ENCODE results near the gene ATAT1. TPM values are rescaled to one million over a fixed set of nuclear protein-coding genes. Genes with fewer than 3 reads are reported as not detected.
"Not testable (repeated sequence)": the region's sequence is repeated elsewhere in the genome, so short reads cannot be mapped to it uniquely, and the experiment has no call there.

ATAT1 gene
- total RNA-seq, 1 experiment from 2014 or later: 15.8 TPM

- no peaks in the 10 kb centered on the region for H3K4me1 ChIP-seq (ENCODE audit: control insufficient read depth, insufficient read depth, low read length)
- DNase-seq (ENCODE audit: low read depth, low spot score) (no peak), ATAC-seq (no peak)
- peaks cover 3% of the 10 kb centered on the region; the same call in 1 of the 2 replicates for H3K36me3 ChIP-seq (ENCODE audit: control insufficient read depth, insufficient read depth, low read length)
- intact Hi-C loops (cut with micrococcal nuclease; ENCODE audit: unreplicated experiment): no loop called here
- no peak overlapping the region for H3K4me3 ChIP-seq (ENCODE audit: low read depth in 2 of 2, low read length in 2 of 2)
- no peaks in the 10 kb centered on the region for H3K9me3 ChIP-seq (ENCODE audit: control insufficient read depth, insufficient read depth, low read depth, low read length)
- ChIA-PET POLR2A (interaction anchor here (0.6 kb wide), 1 partner anchor 63 kb away, joined by 7 read pairs; no protein-coding TSS in a partner anchor), CTCF (no interaction called here)
- no peaks in the 10 kb centered on the region for H3K27me3 ChIP-seq (ENCODE audit: control insufficient read depth, insufficient read depth, low read length)
- no TSS peak for BruUV-seq (replicated peaks)
- no peak overlapping the region for H3K27ac ChIP-seq (ENCODE audit: low read length)
- in situ Hi-C loops (cut with HindIII; ENCODE audit: low pct_unique_long_range_greater_than_20kb, low sequenced_read_pairs): no loop called here
- TF ChIP-seq TCF7L2 (IDR thresholded peaks at IDR 0.05; ENCODE audit: low read depth, low read length): no peak
- no peak for TF ChIP-seq REST (IDR thresholded peaks at IDR 0.05; ENCODE audit: insufficient read depth in 1 of 2, low read depth in 2 of 2, low read length in 1 of 2)
- TF ChIP-seq SIN3A (IDR thresholded peaks at IDR 0.05; ENCODE audit: borderline replicate concordance, insufficient read depth, low read depth, low read length): no peak
- TF ChIP-seq POLR2AphosphoS5 (IDR thresholded peaks at IDR 0.05; ENCODE audit: low read depth, low read length): no peak
- no peak for TF ChIP-seq CTCF (IDR thresholded peaks at IDR 0.05)
Observed at GRCh38 chr6:30656513-30656912, 29.8 kb downstream of the ATAT1 start.

- no peaks in the 10 kb centered on the region for H3K9me3 ChIP-seq (ENCODE audit: control insufficient read depth, insufficient read depth, low read depth, low read length)
- H3K36me3 ChIP-seq (ENCODE audit: control insufficient read depth, insufficient read depth, low read length): peaks cover 1% of the 10 kb centered on the region; the same call in 1 of the 2 replicates
- H3K27me3 ChIP-seq (ENCODE audit: control insufficient read depth, insufficient read depth, low read length): no peaks in the 10 kb centered on the region
- no peaks in the 10 kb centered on the region for H3K4me1 ChIP-seq (ENCODE audit: control insufficient read depth, insufficient read depth, low read length)
- no peak overlapping the region for H3K4me3 ChIP-seq (ENCODE audit: low read depth in 2 of 2, low read length in 2 of 2)
- ChIA-PET CTCF (no interaction called here), POLR2A (no interaction called here)
- in situ Hi-C loops (cut with HindIII; ENCODE audit: low pct_unique_long_range_greater_than_20kb, low sequenced_read_pairs) (no loop called here), intact Hi-C loops (cut with micrococcal nuclease; ENCODE audit: unreplicated experiment) (no loop called here)
- no peak overlapping the region for H3K27ac ChIP-seq (ENCODE audit: low read length)
- DNase-seq (ENCODE audit: low read depth, low spot score) (no peak), ATAC-seq (no peak)
- BruUV-seq (replicated peaks): no TSS peak
- TF ChIP-seq CTCF (IDR thresholded peaks at IDR 0.05): no peak
- TF ChIP-seq POLR2AphosphoS5 (IDR thresholded peaks at IDR 0.05; ENCODE audit: low read depth, low read length): no peak
- TF ChIP-seq TCF7L2 (IDR thresholded peaks at IDR 0.05; ENCODE audit: low read depth, low read length): no peak
- TF ChIP-seq SIN3A (IDR thresholded peaks at IDR 0.05; ENCODE audit: borderline replicate concordance, insufficient read depth, low read depth, low read length): no peak
- no peak for TF ChIP-seq REST (IDR thresholded peaks at IDR 0.05; ENCODE audit: insufficient read depth in 1 of 2, low read depth in 2 of 2, low read length in 1 of 2)
Observed at GRCh38 chr6:30657454-30657853, 30.8 kb downstream of the ATAT1 start.

- H3K27me3 ChIP-seq (ENCODE audit: control insufficient read depth, insufficient read depth, low read length); H3K4me3 ChIP-seq (ENCODE audit: low read depth in 2 of 2, low read length in 2 of 2); H3K4me1 ChIP-seq (ENCODE audit: control insufficient read depth, insufficient read depth, low read length); H3K9me3 ChIP-seq (ENCODE audit: control insufficient read depth, insufficient read depth, low read depth, low read length); CTCF ChIA-PET; ATAC-seq; in situ Hi-C loops (cut with HindIII; ENCODE audit: low pct_unique_long_range_greater_than_20kb, low sequenced_read_pairs); H3K27ac ChIP-seq (ENCODE audit: low read length); intact Hi-C loops (cut with micrococcal nuclease; ENCODE audit: unreplicated experiment); DNase-seq (ENCODE audit: low read depth, low spot score); H3K36me3 ChIP-seq (ENCODE audit: control insufficient read depth, insufficient read depth, low read length); BruUV-seq (replicated peaks): not testable (repeated sequence)
- POLR2A ChIA-PET: interaction anchor here (0.6 kb wide), 1 partner anchor 389 kb away, joined by 3 read pairs; no protein-coding TSS in a partner anchor
Observed at GRCh38 chr6:30657922-30658321, 31.2 kb downstream of the ATAT1 start.

Data from Panc1 (cell line).